NK-92 (cell line): Measurements from ENCODE around the gene SORCS2.
"Not testable (repeated sequence)": the region's sequence is repeated elsewhere in the genome, so short reads cannot be mapped to it uniquely, and the experiment has no call there.

ENCODE experiments used
- DNase-seq: peaks from one replicate; lab custom pipeline; 2025; ENCODE audit not compliant: unreplicated experiment; lab: John Stamatoyannopoulos, UW

SORCS2 gene

DNA sequence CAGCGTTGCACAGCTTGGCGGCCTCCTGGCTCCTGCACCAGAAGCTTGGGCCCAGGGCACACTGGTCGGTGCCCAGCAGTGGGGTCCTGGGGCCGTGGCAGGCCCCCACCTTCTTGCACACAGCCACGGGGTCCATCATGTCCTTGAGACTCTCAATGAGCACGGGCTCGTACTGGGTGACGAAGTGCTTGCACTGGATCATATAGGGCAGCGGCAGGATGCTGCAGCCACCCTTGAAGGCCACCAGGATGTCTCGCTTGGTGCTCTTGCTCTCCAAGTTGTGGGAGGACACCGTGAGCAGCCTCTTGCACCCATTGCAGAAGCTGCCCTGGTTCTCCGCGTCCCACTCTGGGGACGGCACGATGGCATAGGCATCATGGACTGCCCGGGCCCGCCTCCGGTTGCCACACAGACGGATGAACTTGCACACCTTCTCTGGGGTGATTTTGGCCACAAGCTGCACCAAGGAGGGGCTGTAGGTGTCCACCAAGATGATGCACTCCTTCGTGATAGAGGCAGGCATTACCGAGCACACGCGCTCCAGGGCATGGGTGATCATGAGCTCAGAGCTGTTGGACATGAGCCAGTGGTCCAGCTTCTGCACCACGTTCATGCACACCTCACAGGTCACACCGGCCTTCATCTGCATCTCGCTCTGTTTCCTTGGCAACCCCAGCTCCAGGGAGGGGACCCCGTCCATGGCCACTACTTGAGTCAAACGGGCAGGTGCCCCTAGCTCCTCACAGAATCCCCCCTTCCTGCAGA lies 241.2 kb downstream of the SORCS2 start:
- DNase-seq = no peak

DNA sequence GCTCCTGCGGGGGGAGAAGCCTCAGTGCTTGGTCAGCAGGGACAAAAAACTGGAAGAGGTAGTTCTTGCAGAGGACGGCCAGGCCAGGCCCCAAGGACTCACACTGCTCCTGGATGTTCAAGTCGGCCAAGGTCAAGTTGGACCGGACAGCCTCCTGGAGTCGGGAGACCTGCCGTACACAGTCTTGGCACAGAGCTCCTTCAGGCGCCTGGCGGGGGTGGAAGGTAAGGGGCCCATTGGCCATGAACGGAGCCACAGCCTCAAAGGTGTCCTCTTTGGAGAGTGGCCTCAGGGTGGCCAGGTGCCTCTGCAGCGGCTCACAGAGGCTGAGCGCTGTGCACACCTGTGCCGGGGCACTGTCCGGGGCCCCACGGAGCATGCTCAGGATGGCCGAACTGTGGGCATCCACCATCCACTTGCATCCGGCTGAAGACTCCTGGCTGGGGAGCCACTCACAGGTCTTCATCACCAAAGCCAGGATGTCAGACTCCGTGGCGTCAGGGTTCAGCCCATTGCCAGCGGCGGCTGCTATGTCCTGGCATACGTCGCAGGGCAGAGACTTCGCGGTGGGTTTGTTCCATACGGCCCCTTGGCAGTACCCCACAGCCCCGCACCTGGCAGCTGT lies 241.9 kb downstream of the SORCS2 start:
- no peak for DNase-seq

DNA sequence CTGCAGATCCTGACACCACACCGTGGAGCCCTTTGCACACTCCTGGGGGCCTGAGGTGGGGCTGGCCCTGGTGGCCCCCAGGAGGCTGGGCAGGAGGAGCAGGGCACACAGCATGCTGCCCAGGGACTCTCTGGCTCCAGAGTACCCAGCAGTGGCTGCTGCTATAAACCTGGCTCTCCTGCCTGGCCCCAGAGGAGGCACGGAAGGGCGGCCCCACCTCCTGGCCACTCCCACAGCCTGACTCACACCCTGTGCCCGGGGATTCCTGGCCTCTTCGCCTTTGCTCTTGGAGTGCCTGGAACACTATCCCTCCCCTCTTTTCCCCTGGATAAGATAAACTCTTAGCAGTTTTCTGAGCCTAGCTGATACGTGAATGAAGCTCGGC lies 242.4 kb downstream of the SORCS2 start, which contains the start of gene PSAPL1:
Gene PSAPL1, minus strand, starts transcription at position 165 of the 385 bp plus-strand sequence. Its CDS starts 51 bp downstream, at position 114.
- no peak for DNase-seq

DNA sequence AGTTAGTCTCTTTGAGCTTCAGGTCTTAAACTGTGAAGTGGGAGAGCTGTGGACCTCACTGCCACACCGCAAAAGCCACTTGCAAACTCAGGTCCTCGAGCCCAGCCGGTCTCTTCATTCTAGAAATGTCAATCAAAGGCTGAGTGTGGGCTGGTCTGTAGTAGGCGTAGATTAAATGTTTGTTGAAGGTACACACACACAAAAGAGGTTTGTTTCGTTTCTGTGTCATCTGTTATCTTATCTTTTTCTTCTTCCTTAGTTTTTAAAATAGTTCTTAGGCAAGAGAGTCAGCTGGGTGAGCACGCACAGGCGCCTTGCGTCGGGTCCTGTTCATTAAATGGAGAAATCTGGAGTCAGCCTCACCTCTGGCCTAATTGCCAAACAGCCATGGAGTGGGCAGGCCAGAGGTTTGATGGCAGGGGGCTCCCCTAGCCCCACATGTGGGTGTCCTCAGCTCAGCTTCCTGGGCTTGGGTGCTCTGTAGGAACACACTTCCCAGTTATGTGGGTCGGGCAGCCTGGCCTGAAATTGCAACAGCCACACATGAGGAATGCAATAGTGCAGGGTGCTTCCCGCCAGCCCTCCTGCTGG lies 243.2 kb downstream of the SORCS2 start:
- no peak for DNase-seq

DNA sequence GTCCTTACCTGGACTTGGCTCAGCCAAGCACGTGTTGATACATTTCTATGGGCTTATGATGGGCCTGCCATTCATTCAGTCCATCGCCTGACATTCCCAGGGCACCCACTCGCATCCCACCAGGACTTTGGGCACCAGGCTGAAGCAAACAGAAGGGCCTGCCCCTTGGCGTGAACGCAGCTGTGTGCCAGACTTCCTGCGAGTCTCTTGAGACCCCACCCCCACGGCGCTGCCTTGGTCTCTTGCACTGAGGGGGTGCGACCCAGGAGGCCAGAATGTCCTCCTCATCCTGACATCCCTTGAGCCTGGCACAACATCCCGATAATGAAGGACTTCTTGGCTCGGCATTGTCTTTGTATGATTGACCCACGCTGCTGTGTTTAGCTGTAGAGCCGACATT lies 243.9 kb downstream of the SORCS2 start:
- no peak for DNase-seq

DNA sequence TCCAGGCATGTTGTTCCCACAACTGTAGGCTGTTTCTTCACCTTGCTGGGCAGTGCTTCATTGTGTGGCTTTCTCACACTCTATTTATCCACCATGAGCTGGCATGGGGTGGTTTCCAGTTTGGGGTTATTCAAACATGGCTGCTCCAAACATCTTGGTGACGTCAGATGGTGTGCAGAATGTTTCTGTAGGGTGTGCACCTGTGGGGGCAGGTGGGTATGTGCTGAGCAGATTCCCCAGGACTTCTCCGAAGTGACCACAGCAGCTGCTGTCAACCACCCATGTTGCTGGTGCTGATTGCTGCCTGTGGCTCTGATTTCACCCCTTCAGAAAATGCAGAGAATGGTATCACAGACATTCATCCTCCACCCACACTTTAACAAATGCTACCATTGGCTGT lies 247.4 kb downstream of the SORCS2 start:
- no peak for DNase-seq

DNA sequence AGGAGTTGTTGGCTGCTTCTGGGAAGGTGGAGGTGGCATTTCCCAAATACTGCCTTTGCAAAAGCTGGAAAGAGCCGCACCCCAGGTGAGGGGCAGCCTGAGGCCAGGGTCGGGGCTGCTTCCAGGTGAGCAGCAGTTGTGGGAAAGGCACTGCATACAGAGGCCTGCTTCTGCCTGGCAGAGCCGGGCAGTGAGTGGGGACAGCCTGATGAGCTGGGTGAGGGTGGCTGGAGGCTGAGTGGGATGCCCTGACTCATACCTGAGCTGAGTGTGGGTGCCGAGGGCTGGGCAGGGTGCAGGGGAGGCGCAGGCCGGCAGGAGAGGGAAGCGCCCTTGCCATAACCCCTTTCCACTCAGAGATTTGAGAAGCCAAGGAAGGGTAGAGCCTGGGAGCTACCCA lies 248.9 kb downstream of the SORCS2 start:
- DNase-seq = no peak

DNA sequence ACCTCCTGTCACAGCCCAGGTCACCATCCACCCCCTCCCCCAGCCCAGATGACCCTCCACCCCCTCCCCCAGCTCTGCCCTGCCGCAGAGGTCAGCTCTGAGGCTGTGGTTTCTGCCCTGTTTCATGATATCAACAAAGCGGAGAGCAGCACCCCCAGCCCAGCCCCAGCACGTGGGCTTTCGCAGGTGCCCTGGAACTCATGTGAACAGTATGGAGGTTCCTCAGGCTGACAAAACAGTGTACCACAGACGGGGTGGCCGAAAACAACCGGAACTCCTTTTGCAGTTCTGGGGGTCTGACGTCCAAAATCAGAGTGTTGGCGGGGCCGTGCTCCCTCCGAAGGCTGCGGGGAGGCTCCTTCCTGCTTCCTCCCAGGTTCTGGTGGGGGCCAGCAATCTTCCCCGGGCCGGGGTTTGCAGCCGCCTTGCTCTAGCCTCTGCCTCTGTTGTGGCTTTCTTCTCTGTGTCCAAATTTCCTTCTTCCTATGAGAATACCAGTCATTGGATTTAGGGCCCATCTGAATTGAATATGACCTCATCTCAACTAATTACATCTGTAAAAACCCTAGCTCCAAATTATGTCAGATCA lies 250.3 kb downstream of the SORCS2 start:
- no peak for DNase-seq

DNA sequence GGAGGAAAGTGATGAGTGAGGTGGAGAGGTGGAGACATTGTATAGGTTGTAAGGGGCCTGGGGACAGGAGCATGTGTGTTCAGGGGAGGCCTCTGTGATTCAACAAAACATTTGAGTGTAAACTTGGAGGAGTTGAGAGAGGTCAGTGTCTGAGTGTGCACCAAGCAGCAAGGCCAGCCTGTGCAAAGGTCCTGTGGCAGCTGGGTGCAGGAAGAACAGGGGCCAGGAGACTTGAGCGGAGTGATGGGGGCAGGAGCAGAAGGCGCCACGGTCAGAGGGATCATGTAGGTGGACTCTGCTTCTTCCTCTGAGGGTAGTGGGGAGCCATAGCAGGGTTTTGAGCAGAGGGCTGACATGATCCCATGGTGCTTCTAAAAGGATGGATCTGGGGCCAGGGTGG lies 252.0 kb downstream of the SORCS2 start:
- DNase-seq = no peak

DNA sequence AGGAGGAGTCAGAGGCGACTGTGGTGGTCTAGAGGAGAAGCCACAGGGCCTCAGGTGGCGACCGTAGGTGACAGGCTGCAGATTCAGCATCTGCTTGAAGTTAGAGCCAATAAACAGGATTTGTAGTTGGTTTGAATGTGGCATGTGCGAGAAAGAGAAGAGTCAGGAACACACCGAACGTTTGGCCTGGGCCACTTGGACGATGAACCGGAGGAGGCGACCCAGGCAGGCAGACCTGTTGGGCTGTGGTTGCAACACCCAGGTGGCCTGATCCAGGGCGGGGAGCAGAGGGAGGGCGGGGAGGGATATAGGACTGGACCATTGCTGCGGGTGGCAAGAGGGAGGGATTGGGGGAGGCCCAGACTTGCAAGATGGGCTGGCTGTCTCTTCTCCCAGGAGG lies 252.4 kb downstream of the SORCS2 start:
- no peak for DNase-seq

DNA sequence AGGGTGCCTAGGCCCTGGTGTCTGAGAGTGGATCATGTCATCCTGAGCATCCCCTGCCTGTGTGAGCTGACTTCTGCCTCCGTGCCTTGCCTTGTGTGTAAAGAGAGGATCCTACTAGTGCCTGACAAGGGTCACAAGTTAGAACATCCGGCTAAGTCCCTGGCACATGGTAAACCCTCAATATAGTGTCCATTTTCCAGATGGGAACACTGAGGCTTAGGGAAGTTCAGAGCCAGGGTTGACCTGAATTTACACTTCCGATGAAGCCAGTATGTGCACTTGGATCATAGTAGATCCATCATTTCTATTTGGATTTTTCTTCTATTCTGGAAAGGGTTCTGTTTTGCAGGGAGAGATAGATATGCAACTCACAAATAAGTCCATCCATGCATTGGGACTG lies 254.9 kb downstream of the SORCS2 start:
- no peak for DNase-seq

DNA sequence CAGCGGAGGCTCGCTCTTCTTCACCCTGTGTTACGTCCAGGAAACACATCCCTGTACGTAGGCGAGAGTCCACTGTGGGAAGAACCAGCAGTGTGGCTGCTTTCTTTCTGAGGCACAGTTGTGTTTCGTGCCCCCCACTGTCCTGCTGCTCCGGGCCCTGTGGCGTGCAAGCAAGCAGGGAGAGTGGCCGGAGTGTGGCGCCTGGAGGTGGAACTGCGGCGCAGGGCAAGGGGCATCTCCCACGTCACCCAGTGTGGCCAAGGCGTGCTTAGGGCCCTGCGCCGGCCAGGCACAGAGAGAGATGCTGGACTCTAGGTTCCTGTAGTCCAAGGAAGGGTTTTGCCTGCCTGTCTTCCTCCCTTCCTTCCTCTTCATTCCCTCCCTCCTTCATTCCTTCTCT lies 255.7 kb downstream of the SORCS2 start:
- DNase-seq = no peak

DNA sequence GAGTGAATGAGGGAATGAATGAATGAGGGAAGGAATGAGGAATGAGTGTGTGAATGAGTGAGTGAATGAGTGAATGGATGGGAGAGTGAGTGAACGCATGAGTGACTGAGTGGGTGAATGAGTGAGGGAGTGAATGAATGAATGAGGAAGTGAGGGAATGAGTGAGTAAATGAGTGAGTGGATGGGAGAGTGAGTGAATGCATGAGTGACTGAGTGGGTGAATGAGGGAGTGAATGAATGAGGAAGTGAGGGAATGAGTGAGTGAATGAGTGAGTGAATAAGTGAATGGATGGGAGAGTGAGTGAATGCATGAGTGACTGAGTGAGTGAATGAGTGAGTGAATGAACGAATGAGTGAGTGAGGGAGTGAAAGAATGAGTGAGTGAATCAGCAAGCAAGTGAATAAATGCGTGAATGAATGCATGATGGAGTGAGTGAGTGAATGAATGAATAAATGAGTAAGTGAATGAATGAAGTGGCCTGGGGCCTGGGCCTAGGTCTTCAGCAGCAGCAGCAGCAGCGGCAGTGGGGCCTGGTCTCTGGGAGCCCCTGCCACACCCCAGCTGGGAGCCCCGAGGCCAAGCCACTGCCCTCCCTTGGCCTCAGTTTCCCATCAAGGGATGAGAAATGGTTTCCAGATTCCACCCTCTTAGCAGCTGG lies 258.6 kb downstream of the SORCS2 start:
- no peak for DNase-seq

DNA sequence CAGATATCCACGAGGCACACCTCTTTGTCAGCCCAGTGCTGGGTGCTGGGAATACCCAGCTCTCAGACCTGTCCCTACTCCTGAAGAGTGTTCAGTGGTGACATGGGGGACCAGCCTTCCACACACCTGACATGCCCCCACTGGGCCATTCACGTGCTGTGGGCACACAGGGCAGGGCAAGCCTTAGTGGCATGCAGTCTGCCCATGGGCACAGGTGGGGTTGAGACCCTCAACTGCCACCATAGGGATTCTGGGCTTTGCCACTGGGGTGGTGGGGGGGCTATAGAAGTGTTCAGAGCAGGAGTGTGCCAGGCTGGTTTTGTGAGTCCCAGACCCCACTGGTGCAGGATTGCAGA lies 259.1 kb downstream of the SORCS2 start:
- no peak for DNase-seq

DNA sequence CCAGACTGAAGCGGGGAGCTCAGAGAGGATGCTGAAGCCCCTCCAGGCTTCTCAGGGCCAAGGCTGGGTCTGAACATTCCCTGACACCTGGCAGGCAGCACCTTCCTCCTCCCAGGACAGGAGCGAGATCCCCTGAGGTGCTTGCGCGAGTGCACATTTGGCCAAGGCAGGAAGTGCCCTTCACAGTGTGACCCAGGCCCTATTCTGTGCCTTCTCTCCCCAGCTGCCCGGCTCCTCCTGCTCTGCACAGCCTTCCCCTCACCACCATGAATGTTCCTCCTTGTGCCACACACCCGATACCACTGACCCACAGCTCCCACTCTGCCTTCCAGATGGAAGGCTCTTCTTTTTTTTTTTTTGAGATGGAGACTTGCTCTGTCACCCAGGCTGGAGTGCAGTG lies 259.5 kb downstream of the SORCS2 start:
- DNase-seq = no peak

DNA sequence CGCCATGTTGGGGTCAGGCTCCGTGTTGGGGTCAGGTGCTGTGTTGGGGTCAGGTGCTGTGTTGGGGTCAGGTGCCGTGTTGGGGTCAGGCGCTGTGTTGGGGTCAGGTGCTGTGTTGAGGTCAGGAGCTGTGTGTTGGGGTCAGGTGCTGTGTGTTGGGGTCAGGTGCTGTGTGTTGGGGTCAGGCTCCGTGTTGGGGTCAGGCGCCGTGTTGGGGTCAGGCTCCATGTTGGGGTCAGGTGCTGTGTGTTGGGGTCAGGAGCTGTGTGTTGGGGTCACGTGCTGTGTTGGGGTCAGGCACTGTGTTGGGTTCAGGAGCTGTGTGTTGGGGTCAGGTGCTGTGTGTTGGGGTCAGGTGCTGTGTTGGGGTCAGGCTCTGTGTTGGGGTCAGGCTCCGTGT lies 260.5 kb downstream of the SORCS2 start:
- DNase-seq = not testable (repeated sequence)

DNA sequence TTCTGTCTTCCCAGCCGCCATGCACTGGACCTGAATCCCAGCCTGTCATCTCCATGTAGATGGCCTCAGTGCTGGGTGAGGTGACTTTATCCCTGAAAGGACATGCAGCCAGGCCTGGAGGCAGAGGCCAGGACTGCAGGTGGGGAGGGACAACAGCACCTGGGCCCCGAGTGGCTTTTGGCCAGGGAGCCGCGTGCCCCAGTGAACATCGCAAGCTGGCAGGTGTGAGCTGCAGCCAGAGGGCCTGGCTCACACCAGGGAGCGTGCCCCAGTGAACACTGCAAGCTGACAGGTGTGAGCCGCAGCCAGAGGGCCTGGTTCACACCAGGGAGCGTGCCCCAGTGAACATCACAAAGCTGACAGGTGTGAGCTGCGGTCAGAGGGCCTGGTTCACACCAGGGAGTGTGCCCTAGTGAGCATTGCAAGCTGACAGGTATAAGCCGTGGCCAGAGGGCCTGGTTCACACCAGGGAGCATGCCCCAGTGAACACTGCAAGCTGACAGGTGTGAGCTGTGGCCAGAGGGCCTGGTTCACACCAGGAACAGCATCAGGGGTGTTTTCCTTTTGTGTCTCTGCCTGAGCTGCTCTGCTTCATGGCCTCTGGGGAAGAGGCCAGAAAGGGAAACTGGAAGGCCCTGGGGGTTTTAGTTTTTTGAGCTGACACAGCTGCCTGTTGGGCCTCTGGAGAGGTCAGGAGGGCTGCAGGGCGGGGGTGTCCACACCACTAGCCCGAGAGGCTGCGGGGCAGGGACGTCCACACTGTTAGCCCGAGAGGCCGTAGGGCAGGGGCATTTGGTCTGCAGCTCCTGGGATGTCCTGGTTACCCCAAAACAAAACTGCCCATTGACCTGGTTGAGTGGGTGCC lies 265.1 kb downstream of the SORCS2 start:
- DNase-seq = no peak

DNA sequence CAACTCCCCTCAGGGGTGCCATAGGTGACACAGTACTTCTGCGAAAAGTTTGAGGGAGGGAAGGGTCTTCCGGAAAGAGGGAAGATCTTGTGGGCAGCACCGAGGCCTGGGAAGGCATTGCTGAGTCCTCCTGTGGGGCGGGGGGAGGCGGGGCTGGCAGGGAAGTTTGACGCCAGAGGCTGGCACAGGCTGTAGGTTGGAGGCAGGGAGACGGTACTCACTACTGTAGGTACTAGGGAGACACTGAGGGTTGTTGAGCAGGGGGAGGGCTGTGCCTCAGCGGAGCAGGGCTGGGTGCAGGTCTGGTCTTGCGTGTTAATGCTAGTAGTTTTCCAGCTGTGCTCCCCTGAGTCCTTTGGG lies 265.7 kb downstream of the SORCS2 start:
- no peak for DNase-seq

DNA sequence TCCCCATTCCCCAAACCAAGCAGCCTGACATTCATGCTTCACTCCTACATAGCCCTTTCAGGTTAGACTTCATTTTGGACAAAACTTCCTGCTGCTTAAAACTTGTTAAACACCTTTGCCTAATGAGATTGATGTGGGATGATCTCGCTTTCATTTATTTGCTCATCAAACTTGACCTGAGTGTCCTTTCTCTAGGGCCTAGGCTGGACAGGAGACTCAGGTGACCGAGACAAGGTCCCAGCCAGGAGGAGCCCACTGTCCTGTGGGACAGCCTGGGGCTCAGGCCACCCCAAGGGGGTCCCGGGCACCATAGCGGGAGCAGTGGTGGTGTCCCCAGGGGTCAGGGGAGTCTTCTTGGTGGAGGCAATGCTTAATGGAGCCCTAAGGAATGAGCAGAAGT lies 266.1 kb downstream of the SORCS2 start:
- DNase-seq = no peak

DNA sequence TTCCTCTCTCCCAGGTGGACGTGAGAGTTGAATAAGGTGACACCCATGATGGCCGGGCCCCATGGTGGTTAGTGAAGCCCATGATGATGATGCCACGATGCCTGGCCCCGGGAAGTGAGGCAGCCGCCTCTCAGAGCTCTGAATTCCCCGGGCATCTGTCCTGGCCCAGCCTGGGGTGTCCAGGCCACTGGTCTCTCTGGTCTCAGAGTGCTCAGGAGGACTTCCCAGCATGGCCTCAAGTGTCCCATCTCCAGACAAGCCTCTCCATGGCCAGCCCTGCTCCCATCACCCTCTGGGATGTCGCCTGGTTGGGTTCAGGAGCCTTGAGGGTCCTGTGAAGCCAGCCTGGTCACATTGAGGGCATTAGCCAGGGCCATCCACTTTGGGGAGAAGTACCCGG lies 267.1 kb downstream of the SORCS2 start:
- no peak for DNase-seq

DNA sequence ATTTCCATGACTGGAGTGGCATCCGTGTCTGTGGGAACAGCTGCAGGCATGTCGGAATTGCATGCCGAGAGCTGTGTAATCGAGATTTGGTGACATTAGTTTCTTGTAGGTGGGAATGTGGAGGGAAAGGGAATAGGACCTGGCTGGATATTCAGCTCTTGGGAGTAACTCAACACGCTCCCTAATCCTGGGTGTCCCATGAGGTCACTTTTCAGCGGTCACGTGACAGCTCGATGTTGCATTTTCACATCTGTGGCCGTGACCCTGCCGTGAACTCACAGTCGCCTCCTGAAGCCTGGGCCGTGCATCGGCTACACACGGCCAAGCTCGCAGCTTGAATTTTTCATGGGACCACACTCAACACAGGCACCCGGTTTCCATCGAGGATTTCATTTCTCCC lies 268.2 kb downstream of the SORCS2 start:
- no peak for DNase-seq
